Measurements from ENCODE around the gene SIVA1.

The SIVA1 gene

DNA sequence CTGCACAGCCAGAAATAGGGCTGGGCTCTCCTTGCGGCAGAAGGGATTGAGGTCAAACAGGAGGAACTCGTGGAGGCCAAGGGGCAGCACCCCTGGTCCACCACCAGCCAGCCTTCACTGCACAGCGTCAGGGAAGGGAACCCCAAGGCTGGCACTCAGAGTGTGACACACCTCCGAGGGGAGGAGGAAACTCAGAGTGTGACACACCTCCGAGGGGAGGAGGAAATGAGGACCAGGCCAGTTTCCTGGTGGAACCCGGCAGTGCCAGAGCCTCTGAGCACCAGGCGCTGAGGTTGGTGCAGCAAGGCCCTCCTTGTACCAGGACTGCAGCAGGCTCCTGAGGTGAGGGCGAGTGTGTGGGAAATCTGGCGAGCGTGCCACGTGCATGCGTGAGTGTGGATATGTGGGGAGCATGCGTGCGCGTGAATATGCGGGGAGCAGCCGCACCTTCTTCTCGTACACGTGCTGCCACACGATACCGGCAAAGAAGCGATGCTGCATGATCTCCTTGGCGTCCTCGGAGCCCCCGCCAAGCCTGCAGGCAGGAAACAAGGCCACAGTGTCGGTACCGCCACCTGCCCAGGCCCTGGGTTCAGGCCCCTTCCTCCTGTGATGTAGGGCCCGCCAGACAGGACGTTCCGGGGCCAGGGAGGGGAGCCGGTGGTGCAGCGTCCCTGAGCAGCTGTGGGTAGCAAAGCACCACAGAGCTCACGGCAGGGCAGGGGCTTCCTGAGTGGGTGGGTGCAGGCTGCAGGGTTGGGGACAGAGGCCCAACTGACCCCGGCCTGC, 19.2 kb downstream of the SIVA1 start:
- DNase-seq (ENCODE audit: low spot score), result no peak

DNA sequence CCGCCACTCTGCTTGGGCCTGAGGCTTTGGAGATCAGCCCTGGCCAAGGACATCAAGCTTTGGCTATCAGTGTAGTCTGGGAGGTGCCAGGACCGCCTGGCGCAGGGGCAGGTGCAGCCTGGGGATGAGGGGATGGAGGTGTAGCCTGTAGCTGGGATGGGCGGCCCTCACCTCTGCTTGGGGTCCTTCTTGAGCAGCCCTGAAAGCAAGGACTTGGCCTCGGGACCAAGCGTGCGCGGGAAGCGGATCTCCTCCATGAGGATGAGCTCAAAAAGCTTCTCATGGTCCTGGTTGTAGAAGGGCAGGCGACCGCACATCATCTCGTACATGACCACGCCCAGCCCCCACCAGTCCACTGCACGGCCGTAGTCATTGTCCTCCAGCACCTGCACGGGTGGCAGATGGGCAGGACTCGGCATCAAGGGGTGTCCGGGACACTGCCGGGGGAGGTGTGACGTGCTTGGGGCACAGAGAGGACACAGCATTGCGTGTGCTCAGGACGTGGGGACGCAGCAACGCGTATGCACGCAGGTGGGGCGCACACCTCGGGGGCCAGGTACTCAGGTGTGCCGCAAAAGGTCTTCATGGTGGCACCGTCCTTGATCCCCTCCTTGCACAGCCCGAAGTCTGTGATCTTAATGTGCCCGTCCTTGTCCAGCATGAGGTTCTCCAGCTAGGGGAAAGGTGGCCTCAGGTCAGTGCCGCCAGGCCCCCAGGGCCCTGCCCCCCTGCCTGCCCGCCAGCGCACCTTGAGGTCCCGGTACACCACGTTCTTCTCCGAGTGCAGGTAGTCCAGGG, 20.0 kb downstream of the SIVA1 start:
- DNase-seq (ENCODE audit: low spot score), result no peak

DNA sequence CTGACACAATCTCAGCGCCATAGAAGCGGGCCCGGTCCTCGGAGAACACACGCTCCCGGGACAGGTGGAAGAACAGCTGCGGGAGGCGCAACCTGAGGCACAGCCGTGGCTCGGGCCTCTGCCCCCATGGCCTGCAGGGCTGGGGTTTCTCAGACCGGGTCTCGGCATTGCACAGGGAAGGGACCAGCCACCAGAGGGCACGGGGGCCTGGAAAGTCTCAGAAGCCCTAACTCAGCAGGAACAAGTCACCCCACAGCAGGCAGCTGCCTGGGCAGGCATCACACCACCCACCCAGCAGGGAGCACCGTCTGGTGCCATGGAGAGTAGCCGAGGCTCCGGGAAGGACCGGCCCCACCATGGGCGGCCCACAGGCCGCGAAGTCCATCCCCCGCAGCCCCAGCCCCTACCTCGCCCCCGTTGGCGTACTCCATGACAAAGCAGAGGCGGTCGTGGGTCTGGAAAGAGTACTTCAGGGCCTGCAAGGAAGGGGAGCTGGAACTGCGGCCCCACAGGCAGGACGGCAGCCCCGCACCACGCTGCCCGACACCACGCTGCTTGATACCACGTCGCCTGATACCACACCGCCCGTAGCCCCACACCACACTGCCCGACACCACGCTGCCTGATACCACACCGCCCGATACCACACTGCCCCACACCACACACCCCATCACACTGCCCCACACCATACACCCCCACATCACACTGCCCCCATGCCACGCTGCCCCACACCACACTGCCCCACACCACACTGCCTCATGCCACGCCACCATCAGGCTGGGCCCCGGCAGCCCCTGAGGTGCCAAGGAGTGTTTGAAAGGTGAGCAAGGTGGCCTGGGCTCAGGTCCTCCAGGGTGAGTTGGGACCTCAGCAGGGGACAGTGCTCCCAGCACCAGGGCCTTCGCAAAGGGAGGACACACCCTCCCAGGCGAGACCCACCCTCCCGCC, 20.8 kb downstream of the SIVA1 start:
- DNase-seq (ENCODE audit: low spot score), result no peak

DNA sequence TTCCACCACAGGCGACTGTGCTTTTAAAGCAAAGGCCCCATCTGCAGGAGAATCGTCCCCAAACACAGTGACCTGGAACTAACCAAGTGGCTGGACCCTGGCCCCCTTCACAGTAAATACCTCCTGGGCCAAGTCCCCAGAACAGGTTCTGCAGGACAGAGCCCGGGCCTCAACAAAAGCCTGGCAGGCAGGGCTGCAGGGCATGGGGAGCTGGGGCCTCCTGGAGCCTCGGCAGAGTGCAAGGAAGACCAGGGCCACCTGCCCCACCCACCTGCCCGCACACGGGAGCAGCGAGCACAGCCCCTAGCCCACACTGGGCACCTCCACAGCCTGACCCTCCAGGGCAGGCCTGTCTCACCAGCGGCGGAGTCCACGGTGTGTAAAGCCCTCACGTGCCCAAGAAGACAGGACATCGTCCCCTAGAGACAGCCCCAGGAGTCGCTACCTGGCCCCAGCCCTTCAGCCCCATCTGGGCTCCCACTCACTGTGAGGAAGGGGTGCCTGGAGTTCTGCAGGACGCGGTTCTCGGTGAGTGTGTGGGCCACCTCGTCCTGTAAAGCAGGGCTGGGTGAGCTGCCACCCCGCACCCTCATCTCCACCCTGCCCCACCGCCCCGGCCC, 21.6 kb downstream of the SIVA1 start:
- no peak for DNase-seq (ENCODE audit: low spot score)

DNA sequence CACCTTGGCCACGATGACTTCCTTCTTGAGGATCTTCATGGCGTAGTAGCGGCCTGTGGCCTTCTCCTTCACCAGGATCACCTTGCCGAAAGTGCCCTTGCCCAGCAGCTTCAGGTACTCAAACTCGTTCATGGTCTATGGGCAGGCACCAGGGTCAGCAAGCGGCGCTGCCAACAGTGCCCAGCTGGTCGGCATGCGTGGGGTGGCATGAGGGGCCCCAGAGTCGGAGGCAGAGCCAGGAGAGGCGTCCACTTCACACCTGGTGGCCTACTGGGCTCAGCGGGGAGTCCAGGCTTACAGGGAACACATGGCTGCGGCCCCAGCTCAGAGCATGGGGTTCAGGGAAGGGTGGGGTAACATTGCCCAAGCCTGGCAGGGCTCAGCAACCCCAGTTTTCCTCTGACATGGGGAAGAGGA, 22.1 kb downstream of the SIVA1 start:
- DNase-seq (ENCODE audit: low spot score), result no peak

DNA sequence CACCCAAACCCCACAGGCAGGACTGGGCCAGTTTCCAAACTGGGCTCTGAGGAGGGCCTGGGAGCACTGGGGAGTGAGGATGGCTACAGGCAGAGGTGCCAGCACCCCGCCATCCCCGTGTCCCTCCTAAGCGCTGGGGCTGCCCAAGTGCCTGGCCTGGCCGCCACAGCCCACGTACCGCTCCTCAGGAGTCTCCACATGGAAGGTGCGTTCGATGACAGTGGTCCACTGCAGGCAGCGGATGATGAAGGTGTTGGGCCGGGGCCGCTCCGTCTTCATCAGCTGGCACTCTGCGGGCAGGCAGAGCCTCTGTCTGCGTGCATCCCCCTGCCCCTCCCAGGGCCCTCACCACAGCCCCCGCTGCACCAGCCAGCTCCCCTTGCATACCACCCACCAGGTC, 23.5 kb downstream of the SIVA1 start:
- DNase-seq (ENCODE audit: low spot score), result no peak

DNA sequence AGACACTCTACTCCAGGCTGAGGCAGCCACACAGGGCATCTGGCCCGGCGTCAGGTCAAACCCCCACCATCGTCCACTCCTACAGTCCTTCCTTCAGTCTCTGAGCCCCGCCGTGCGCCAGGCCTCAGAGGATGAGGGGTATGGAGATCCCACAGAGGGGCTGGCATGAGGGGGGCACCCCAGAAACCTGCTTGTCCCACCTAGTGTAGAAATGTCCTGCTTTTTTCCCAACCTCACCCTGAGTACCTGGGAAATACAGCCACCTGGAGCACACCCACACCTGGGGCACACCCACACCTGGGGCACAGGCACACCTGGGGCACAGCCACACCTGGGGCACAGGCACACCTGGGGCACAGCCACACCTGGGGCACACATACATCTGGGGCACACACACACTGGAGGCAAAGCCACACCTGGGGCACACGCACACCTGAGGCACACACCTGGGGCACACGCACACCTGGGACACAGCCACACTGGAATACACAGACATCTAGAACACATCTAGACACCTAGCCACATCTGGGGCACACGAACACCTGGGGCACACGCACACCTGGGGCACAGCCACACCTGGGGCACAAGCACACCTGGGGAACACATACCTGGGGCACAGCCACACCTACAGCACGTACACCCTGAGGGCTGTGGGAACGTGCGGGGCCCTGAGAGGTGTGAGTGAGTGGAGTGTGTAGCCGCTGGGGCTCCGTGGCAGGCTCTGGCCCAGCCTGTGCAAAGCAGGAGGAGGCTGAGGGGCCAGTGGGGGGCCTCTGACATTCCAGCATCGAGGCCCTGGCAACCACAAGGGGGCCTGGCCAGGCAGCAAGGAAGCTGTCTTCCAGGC, 24.2 kb downstream of the SIVA1 start:
- DNase-seq (ENCODE audit: low spot score), result no peak

DNA sequence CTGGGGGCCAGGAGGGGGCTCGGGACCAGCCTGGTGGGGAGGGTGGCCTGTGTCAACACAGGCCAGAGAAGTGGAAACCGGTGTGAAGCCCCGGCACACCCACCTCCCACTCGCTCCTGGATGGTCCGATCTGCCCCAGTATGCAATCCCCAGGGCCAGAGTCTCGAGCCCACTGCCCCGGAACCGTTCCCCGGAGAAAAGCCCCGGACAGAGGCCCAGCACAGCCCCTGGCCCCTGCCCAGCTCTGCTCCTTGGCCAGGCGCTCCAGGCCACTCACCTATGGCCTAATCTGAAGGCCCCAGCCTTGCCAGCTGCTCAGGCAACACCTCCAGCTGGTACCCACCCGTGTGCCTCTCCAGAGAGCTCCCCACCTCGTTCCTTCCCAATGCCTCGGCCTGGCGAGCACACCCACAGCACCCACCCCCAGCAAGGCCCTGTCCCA, 24.9 kb downstream of the SIVA1 start:
- no peak for DNase-seq (ENCODE audit: low spot score)

DNA sequence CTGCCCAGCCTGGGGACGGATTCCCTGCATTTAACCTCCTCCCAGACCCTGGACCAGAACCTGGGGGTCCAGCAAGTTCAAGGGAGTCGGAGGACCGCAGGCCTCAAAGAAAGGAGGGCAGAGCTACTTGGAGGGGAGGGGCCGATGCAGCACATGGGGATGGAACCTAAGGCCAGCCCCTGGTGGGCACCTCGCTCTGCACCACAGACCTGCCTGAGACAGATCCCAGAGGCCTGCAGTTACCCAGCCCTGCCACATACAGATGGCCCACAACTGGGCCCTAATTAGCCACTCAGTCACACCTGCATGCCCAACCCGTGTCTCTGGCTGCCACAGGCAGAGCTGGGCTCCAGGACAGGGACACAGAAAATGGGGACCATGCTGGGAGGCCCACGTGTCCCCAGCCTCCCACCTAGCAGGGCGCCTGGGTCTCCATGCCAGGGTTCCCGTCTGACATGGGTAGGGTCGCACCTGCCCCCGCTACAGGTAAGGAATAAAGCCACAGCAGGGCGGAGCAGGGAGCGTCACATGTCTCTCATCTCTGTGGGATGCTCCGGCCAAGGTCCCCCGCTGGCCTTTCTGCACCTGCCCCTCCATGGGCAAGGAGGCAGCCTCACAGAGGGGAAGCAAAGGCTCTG, 25.9 kb downstream of the SIVA1 start:
- DNase-seq (ENCODE audit: low spot score), result no peak

DNA sequence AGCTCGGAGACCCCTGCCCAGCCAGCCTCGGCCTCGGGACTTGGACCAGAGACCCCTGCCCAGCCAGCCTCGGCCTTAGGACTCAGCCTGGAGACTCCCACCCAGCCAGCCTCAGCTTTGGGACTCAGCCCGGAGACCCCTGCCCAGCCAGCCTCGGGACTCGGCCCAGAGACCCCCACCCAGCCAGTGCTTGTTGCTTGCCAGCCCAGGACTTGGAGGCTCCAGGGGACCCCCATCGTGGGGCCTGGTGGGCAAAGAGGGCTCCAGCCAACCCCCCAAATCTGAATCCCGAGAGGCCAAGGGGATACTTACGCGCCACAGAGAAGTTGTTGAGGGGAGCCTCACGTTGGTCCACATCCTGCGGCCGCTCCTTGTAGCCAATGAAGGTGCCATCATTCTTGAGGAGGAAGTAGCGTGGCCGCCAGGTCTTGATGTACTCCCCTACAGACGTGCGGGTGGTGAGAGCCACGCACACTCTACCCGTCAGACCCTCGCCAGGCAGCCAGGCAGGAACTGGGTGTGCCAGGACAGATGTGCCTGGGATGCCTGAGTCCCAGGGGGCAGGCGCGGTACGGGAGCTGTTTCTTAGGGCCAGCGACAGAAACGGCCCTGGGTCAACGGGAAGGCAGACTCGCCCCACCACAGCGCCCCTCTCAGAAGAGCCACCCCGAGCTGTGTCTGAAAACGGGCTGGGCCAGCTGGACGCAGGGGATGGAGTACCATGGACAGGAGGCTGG, 27.0 kb downstream of the SIVA1 start:
- DNase-seq (ENCODE audit: low spot score), result no peak

DNA sequence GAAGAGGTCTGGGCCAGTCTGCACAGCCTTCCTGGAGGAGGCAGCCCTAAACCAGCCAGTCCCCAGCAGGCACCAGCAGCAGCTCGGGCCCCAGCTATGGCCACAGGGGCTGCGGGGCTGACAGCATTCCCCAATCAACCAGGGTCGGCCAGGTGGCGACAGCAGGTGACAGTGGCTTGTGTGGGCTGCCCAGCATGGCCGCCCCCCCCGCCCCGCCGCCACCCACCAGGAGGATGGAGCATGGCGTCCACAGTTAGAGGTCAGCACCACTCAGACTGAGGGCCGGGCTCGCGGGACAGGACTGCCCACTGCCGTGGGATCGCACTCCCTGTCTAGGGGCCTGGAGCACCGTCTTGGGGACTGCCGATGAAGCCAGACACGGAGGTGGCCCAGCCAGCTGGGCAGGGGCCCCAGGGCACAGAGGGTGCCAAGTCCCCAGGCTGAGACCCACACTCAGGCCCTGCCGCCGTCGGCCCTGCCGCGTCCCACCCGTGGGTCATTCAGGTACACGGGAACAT, 27.6 kb downstream of the SIVA1 start:
- DNase-seq (ENCODE audit: low spot score), result no peak

DNA sequence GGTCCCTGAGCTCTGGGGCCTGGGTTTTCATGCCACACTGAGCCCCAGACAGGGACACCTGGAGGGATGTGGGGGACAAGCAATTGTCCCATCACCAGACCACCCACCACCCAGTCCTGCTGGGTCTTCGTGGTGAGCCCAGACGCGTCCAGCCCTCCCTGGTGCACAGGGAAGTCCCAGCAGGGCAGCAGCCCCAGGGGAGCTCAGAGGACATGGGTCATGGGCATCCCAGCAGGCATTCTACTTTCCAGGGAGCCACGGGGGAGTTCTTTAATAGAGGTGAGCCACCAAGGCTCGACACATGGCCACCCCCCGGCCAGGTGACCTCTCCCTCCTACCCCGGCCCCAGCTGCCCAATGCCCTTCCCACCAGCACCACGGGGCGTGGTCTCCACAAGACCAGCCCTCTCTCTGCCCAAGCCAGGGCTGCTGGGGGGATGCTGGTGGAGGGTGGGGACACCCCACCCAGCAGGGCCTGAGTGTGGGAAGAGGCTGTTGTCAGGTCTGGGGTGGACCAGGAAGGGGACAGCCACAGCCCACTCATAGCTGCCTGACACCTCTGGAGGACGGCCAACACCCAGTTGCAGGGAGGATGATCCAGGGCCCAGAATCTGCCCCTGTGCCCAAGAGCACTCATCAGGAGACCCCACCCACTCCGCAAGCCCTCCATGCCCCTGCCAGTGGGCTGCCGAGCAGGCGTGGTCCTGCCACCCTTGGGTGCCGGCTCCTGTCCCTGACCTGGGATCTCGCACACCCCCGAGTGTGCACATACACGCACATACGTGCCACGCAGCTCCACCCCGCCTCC, 28.5 kb downstream of the SIVA1 start:
- DNase-seq (ENCODE audit: low spot score), result no peak

DNA sequence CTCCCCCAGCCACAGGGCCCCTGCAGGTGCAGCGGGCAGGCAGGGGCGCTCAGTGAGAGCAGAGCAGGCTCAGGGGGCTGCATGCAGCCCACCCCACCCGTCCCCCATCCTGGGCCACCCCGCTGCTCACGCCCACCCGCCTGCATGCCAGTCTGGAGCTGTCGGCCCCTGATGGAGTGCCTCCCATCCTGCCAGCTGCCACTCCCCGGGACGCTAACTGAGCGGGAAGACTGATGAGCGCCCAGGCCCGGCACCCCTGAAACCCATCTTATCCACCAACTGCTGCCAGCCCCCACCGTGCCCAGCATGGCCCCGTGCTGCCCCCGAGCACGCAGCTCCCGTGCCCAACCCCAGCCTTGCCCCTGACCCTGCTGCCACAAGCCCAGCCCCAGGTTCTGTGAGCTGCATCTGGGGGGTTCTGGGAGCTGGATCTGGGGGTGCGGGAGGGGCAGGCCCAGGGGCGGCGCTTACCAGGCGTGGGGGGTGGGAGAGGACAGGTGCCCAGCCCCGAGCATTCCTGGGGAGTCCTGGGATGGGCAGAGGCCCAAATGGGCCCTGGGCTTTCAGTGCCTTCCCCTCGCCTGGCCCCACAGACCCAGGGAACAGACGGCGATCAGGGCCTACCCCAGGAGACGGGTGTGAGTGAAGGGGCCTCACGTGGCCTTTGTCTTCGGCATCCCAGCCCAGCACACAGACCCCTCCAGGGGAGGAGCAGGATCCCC, 29.3 kb downstream of the SIVA1 start:
- no peak for DNase-seq (ENCODE audit: low spot score)

DNA sequence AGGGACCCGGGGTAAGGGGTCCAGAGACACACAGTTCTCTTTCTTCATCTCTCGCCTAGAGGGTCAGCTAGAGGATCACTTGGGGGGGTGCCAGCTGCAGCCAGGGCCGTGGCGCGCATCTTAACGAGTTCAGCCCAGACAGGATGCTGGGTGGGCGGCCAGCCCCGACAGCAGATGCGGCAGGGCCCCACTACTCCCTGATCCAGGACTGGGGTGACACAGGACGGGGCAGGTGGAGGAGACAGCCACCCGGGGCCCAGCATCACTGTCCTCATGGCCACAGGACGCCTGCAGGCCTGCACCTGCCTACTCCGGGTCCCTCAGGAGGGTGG, 29.8 kb downstream of the SIVA1 start:
- DNase-seq (ENCODE audit: low spot score), result no peak

DNA sequence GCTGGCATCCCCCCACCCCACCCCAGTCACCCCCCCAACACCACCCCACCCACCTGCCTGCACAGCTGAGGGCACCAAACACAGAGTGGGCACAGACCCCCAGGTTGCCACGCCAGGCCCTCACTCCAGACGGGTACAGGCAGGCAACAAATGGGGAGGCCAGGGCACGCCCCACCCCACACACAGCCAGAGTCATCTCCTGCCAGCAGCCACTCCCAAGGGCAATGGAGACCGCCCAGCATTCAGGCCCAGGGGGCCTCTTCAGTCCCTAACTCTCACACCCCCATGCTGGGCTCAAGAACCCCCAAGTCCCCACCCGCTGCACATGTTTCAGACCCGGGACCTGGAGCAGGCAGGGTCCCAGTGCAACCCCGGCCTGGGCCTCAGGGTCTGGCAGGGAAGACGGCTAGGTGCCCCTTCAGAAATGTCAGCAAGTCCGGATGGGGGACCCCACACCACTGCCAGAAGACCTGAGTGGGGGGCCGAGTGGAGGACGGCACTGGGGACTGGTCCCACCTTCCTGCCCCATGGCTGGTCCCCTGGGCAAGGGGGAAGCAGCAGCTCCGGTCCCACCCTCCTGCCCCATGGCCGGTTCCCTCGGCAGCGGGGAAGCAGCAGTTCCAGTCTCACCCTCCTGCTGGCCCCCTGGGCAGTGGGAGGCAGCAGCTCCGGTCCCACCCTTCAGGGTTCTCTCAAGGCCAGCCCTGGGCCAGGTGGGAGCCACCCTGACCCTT, 30.7 kb downstream of the SIVA1 start:
- DNase-seq (ENCODE audit: low spot score), result no peak

DNA sequence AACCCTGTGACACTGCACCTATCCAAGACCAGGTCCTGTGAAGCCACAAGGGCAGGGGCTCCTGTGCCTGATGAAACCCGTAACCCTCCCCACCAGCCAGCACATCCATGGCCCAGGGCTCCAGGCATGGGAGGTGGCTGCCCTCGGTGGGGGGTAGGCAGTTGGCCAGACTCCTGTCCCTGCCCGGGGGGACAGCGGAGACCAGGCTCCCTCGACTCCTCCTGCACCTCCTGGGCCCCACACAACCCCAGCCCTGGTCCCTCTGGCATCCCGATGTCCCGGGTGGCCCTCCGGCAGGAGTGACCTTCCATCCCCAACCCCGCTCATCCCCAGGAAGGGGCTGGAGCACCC, 31.2 kb downstream of the SIVA1 start:
- no peak for DNase-seq (ENCODE audit: low spot score)
